HG02798 (cell line): ENCODE results near the gene HBS1L.
"Not testable (repeated sequence)": the region's sequence is repeated elsewhere in the genome, so short reads cannot be mapped to it uniquely, and the experiment has no call there.

Experiments used
- ATAC-seq: cut with Tn5 transposase; IDR thresholded peaks from one replicate; pipeline ENCODE4 v1.9.1; 2021; ENCODE audit warnings: mild to moderate bottlenecking; ENCODE audit not compliant: unreplicated experiment, poor library complexity

HBS1L gene

GRCh38 chr6:135081966-135082365 is 27.3 kb upstream of the HBS1L start:
- no peak for ATAC-seq

DNA sequence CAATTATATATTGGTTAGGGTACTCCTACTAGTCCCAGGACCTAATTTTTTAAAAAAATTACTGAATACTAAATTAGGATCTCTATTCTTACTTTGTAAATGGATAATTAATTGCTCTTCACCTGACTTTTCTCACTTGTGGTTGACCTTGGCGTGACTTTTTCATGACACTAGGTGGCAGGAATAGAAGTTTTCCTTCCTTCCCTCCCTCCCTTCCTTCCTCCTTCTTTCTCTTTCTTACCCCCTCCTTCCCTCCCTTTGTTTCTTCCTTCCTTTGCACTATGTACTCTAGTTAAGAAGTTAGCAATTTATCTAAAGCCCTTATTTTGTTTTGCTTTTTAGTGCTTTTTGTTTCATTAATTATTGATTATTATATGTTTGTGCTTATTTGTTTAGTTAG is 20.4 kb upstream of the HBS1L start:
- ATAC-seq, result no peak

DNA sequence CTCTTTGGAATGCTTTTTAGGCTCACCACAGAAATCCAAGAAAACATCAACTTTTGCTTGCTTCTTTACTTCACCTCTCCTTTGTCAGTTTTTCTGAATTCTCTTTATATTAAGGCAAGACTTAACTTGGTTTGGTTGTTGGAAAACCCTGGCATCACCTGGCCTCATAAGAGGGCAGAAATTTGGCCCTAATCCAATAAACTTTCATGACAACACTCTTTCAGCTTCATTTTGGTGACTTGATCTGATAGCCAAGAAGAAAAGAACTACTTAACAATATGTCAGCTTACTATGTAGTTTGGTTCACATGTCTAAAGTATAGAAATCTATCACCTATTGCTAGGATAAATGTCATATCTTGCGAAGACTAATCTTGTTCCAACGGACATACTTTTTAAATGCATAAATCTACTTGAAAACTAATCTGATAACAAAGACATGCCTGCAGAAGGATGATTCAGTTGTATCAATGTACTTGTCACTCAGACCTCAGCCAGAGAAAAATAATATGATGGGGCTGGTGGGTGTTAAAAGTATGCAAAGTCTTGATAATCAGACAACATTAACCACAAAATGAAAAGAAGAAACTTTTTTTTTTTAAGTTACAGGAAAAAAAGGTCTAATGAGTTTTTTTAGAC is 19.3 kb upstream of the HBS1L start:
- no peak for ATAC-seq

DNA sequence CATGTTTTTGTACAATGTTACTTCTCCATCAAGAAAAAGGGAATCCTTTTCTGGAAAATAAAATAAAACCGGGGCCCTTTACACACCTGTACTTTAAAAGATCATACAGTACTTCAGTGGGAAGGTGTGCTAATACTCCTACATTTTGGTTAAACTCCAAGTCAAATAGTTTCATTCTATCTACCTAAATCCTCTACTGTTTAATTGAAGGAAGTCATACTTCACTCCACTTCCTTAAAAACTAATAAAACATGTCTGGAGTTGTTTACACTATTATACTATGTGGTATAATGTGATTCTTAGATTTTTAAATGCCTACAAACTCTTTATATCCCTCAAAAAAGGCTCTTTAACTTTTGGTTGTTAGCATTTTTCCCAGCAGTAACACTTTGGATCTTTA is 18.6 kb upstream of the HBS1L start:
- no peak for ATAC-seq

- ATAC-seq, result no peak
Observed at GRCh38 chr6:135072753-135073152, 18.1 kb upstream of the HBS1L start.

DNA sequence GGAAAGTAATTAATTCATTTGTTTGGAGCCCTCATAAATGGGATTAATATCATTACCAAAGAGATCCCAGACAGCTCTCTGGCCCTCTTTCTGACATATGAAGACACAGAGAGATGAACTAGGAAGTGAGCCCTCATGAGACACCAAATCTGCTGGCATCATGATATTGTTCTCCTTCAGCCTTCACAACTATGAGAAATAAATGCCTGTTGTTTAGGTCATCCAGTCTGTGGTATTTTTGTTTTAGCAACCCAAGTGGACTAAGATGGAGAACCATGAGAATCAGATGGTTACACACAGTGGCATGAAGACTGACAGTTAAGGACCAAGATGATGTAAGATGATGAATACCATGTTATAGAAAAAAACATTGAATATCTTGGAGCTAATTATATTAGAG is 16.9 kb upstream of the HBS1L start:
- no peak for ATAC-seq

GRCh38 chr6:135067911-135068310 is 13.3 kb upstream of the HBS1L start:
- no peak for ATAC-seq

GRCh38 chr6:135066806-135067205 is 12.2 kb upstream of the HBS1L start:
- ATAC-seq, result no peak

DNA sequence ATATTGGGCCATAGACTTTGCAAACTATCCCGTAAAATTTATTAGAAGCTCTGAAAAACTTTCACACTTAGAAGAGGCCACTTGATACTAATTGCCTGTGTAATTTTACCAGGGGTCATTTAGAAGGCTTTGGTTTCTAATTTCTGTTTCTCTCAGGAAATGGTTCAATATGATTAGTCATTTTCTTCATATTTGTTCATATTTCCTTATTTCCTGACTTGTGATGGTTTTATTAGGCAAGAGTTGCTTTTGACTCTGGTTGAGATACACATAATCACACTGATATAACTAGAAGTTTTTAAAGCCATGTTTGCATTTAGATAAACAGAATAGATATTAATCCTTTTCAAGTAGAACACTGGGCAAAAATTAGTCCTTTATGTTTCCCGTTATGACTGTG is 11.8 kb upstream of the HBS1L start:
- no peak for ATAC-seq

GRCh38 chr6:135064586-135064985 is 10.0 kb upstream of the HBS1L start:
- no peak for ATAC-seq

- ATAC-seq, result no peak
Observed at GRCh38 chr6:135063926-135064325, 9.3 kb upstream of the HBS1L start.

DNA sequence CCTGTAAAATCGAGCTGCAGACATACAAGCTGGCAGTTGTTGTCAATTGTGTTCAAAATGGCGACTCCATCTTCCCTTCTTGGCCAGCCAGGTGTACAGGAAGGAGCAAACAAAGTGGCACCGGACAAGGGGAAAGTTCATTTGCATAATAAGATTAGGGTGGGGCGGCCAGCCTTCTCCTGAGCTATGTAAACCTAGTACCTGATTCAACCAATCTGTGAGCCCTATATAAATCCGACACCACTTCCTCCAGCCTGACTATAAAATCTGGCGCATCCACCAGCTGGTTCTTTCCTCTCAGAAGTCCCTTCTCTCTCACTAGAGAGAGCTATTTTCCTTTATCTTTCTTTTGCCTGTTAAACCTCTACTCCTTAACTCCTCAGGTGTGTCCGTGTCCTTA is 8.1 kb upstream of the HBS1L start:
- no peak for ATAC-seq

- ATAC-seq, result no peak
Observed at GRCh38 chr6:135060076-135060475, 5.5 kb upstream of the HBS1L start.

- ATAC-seq, result not testable (repeated sequence)
Observed at GRCh38 chr6:135058299-135058698, 3.7 kb upstream of the HBS1L start.

DNA sequence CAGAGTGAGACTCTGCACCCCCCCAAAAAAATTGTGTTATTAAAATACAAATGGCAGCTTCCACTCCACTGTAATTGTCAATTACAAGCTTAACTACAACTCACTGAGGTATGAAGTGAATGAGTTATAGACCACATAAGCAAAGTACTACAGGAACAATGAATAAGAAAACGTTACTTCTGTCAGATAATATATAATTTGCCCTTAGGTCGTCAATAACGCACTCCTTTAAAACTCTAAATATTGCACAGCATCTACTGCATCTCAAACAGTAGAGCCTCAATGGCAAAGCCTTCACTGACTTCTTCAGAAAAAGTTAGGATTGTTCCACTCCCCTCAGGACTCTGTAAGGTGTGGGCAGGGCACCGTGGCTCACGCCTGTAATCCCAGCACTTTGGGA is 2.0 kb upstream of the HBS1L start:
- no peak for ATAC-seq

- no peak for ATAC-seq
Observed at GRCh38 chr6:135054226-135054568, 425 bp downstream of the HBS1L start.

DNA sequence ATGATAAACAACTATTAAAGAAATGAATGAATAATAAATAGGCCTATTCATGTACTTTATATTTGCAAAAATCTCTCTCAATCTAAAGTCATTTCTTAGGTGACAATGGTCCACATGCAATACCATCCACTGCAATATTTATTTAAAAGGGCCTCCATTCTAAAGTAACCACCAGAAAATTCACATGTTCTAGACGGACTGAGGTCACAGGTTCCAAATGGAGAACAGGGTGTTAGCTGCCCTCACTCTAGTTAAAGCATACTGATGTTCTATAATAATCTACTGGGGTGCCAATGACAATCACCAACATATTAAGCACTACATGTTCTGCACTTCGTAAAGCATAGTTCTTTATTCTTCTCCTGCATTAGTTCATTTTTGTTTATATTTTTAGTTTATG is 1.2 kb downstream of the HBS1L start:
- no peak for ATAC-seq

DNA sequence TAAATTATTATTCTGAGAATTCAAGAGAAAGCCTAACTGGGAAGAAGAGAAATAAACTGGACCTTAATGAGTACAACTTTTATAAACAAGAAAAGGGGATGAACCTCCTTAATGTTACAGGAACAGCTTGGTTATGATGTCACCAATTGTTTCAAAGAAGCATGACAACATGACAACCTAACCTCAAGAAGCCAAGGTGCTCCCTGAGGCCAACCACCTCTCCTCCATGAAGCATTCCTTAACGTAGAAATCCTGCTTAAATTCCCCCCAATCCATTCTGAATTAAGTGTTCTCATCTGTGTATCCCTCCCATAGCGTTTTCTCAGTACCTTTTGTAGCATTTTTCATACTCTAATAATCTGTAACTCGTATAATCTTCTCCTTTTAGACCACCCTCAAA is 1.7 kb downstream of the HBS1L start:
- no peak for ATAC-seq

GRCh38 chr6:135048915-135049314 is 5.7 kb downstream of the HBS1L start:
- ATAC-seq, result no peak

DNA sequence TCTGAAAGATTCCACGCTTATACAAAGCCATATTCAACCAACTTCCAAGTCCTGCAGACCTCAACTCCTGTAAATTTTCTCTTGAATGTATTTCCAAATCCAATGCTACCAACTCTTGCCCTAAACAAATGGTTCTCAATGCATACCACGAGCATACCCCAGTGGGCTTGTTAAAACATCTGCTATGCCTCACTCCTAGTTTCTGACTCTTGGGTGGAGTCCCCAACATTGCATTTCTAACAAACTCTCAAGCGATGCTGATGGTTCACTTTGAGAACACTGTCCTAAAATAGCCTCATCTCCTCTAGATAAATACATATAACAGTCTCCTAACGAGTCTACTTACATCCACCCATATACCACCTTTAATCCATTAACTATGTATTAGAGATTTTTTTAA is 7.3 kb downstream of the HBS1L start:
- ATAC-seq, result no peak

DNA sequence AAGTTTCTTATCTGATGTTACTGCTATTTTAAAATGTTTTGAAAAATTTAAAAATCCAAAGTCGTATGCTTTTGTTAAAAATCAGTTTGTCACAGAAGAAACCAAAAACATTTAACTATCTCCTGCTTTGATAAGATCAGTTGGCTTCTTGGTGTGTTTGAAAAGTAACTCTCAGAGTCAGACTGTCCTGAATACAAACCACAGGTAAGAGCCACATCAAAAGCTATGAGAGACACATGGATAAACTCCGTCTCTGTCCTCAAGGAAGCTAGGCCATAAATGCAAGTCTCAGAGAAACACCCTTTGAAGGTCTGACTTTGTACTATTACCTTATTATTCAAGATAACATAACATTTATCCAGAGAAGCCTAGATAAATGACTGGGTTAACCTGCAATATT is 7.7 kb downstream of the HBS1L start:
- no peak for ATAC-seq

DNA sequence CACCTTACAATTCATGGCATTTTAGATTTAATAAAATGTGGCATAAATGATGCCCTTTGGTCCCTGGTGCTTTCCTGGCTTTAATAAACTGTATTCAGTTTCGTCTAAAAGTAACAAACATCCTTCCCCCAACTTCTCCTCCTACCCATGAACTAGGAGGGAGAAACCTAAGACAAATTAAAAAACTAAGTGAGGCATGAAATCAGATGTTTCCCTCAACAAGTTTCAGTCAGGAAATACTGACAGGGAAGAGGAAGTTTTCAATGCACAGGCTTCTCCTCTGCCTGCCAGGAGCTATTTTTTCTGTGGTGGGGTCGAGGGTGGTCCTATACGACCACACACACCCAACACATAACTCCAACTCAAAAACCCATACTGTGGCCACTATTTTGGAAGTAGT is 10.0 kb downstream of the HBS1L start:
- no peak for ATAC-seq

- no peak for ATAC-seq
Observed at GRCh38 chr6:135043846-135044245, 10.8 kb downstream of the HBS1L start.
